ENCODE measurements around the gene TMEM245. TPM values are rescaled to one million over a fixed set of nuclear protein-coding genes. Genes with fewer than 3 reads are reported as not detected.

The TMEM245 gene
- total RNA-seq, 1 experiment from 2014 or later = 54.0 TPM

- Histone ChIP-seq H3K27ac (ENCODE audit: low read length) (no peak overlapping the region), H3K27me3 (ENCODE audit: control insufficient read depth, insufficient read depth, low read length) (no peaks in the 10 kb centered on the region), H3K4me1 (ENCODE audit: control insufficient read depth, insufficient read depth, low read length) (no peaks in the 10 kb centered on the region), H3K4me3 (ENCODE audit: low read depth in 2 of 2, low read length in 2 of 2) (no peak overlapping the region), H3K36me3 (ENCODE audit: control insufficient read depth, insufficient read depth, low read length) (no peaks in the 10 kb centered on the region), H3K9me3 (ENCODE audit: control insufficient read depth, insufficient read depth, low read depth, low read length) (no peaks in the 10 kb centered on the region)
- POLR2A ChIA-PET = no interaction called here
- in situ Hi-C loops (cut with HindIII; ENCODE audit: low pct_unique_long_range_greater_than_20kb, low sequenced_read_pairs) = no loop called here
- ATAC-seq (no peak), DNase-seq (ENCODE audit: low read depth, low spot score) (no peak)
- no peak for TF ChIP-seq TCF7L2 (IDR thresholded peaks at IDR 0.05; ENCODE audit: low read depth, low read length)
- TF ChIP-seq SIN3A (IDR thresholded peaks at IDR 0.05; ENCODE audit: borderline replicate concordance, insufficient read depth, low read depth, low read length) = no peak
- TF ChIP-seq REST (IDR thresholded peaks at IDR 0.05; ENCODE audit: insufficient read depth in 1 of 2, low read depth in 2 of 2, low read length in 1 of 2) = no peak
- no peak for TF ChIP-seq POLR2AphosphoS5 (IDR thresholded peaks at IDR 0.05; ENCODE audit: low read depth, low read length)
- TF ChIP-seq CTCF (IDR thresholded peaks at IDR 0.05) = no peak
- CTCF ChIA-PET = no interaction called here
- intact Hi-C loops (cut with micrococcal nuclease; ENCODE audit: unreplicated experiment) = no loop called here
- BruUV-seq (replicated peaks) = no TSS peak
These were observed 39.8 kb upstream of the TMEM245 start for GRCh38 chr9:109159583-109159982.

GRCh38 chr9:109158651-109159050 is 38.9 kb upstream of the TMEM245 start:
- in situ Hi-C loops (cut with HindIII; ENCODE audit: low pct_unique_long_range_greater_than_20kb, low sequenced_read_pairs) (no loop called here), intact Hi-C loops (cut with micrococcal nuclease; ENCODE audit: unreplicated experiment) (no loop called here)
- ATAC-seq (no peak), DNase-seq (ENCODE audit: low read depth, low spot score) (no peak)
- Histone ChIP-seq H3K4me3 (ENCODE audit: low read depth in 2 of 2, low read length in 2 of 2) (no peak overlapping the region), H3K4me1 (ENCODE audit: control insufficient read depth, insufficient read depth, low read length) (no peaks in the 10 kb centered on the region), H3K27ac (ENCODE audit: low read length) (no peak overlapping the region), H3K27me3 (ENCODE audit: control insufficient read depth, insufficient read depth, low read length) (no peaks in the 10 kb centered on the region), H3K36me3 (ENCODE audit: control insufficient read depth, insufficient read depth, low read length) (no peaks in the 10 kb centered on the region), H3K9me3 (ENCODE audit: control insufficient read depth, insufficient read depth, low read depth, low read length) (no peaks in the 10 kb centered on the region)
- TF ChIP-seq POLR2AphosphoS5 (IDR thresholded peaks at IDR 0.05; ENCODE audit: low read depth, low read length) (no peak), CTCF (IDR thresholded peaks at IDR 0.05) (no peak)
- ChIA-PET POLR2A (no interaction called here), CTCF (no interaction called here)
- BruUV-seq (replicated peaks) = no TSS peak

All from Panc1 (cell line).